Parathyroid adenoma (tissue), 2 donors: ENCODE measurements around the gene MRPL14.

Experiments used
- H2AFZ ChIP-seq: fragments of 300-600 bp; sonication (generic); one replicate; pipeline ENCODE4 v1.7.0; 2017; ENCODE audit warnings: antibody characterized with exemption, mild to moderate bottlenecking
- H3K27ac ChIP-seq: fragments of 300-600 bp; sonication (generic); one replicate; pipeline ENCODE4 v1.7.0; 2017
- H3K27me3 ChIP-seq: fragments of 300-600 bp; sonication (generic); one replicate; pipeline ENCODE4 v1.7.0; 2017; ENCODE audit warnings: low read length; ENCODE audit not compliant: control insufficient read depth, insufficient read depth
- H3K36me3 ChIP-seq: fragments of 300-600 bp; sonication (generic); one replicate; pipeline ENCODE4 v1.7.0; 2017; ENCODE audit warnings: low read length; ENCODE audit not compliant: control insufficient read depth, insufficient read depth
- H3K4me1 ChIP-seq: fragments of 300-600 bp; sonication (generic); one replicate; pipeline ENCODE4 v1.7.0; 2017; ENCODE audit warnings: control low read depth
- H3K4me2 ChIP-seq: fragments of 300-600 bp; sonication (generic); one replicate; pipeline ENCODE4 v1.7.0; 2017; ENCODE audit warnings: low read length
- H3K4me3 ChIP-seq: fragments of 300-600 bp; sonication (generic); one replicate; pipeline ENCODE4 v1.7.0; 2017; ENCODE audit warnings: low read depth, low read length
- H3K79me2 ChIP-seq: fragments of 300-600 bp; sonication (generic); one replicate; pipeline ENCODE4 v1.7.0; 2017; ENCODE audit warnings: control low read depth
- H3K9ac ChIP-seq: fragments of 300-600 bp; sonication (generic); one replicate; pipeline ENCODE4 v1.7.0; 2017; ENCODE audit warnings: mild to moderate bottlenecking
- H3K9me3 ChIP-seq: fragments of 300-600 bp; sonication (generic); one replicate; pipeline ENCODE4 v1.7.0; 2017; ENCODE audit warnings: low read length; ENCODE audit not compliant: control insufficient read depth
- TF ChIP-seq, protein P1 (sequence below): fragments of 300-600 bp; sonication (generic); IDR thresholded peaks from one replicate; pipeline ENCODE4 v1.7.0; 2017; ENCODE audit warnings: antibody characterized with exemption, mild to moderate bottlenecking
- donor health status: primary hyperparathyroidism.

Gene MRPL14

DNA sequence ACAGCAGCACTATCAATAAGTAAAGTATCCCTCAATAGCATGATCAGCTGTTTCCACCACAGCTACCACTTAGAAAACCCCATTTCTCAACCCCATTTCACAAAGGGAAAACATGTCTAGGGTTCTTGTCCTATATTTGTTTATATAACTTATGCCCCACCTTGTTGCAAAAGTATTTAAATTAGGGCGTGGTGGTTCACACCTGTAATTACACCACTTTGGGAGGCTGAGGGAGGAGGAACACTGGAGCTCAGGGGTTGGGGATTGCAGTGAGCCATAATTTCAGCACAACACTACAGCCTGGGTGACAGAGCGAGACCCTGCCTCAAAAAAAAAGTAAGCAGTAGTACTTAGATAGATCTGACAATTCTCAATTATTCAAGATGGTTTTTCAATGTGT, 3.7 kb downstream of the MRPL14 start:
- H3K4me3 ChIP-seq: no peak overlapping the region
- peaks cover 33% of the 10 kb centered on the region for H3K79me2 ChIP-seq
- no peak overlapping the region for H2AFZ ChIP-seq
- H3K36me3 ChIP-seq: no peaks in the 10 kb centered on the region
- H3K4me2 ChIP-seq: no peak overlapping the region
- no peaks in the 10 kb centered on the region for H3K27me3 ChIP-seq
- TF ChIP-seq, protein P1, sequence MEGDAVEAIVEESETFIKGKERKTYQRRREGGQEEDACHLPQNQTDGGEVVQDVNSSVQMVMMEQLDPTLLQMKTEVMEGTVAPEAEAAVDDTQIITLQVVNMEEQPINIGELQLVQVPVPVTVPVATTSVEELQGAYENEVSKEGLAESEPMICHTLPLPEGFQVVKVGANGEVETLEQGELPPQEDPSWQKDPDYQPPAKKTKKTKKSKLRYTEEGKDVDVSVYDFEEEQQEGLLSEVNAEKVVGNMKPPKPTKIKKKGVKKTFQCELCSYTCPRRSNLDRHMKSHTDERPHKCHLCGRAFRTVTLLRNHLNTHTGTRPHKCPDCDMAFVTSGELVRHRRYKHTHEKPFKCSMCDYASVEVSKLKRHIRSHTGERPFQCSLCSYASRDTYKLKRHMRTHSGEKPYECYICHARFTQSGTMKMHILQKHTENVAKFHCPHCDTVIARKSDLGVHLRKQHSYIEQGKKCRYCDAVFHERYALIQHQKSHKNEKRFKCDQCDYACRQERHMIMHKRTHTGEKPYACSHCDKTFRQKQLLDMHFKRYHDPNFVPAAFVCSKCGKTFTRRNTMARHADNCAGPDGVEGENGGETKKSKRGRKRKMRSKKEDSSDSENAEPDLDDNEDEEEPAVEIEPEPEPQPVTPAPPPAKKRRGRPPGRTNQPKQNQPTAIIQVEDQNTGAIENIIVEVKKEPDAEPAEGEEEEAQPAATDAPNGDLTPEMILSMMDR: no peak
- no peak overlapping the region for H3K9ac ChIP-seq
- peaks cover 3% of the 10 kb centered on the region for H3K4me1 ChIP-seq
- H3K9me3 ChIP-seq: no peaks in the 10 kb centered on the region
- no peak overlapping the region for H3K27ac ChIP-seq

DNA sequence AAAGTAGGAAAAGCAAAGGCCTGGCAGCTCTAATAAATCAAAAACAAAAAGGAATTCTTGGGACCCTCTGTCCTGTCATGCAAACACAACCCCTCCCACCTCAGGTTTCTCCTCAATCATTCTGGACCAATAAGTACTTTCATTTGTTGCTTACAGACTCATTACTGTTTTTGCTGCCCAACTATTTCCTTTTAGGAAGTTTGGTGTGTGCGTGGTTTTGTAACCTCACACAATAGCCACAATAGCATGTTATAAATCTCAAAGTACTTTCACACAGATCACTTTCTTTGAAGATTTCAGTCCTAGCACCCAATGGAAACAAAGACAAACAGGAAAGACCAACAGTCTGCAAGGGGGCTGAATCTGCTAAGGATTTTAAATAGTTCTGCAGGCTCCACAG, 4.5 kb downstream of the MRPL14 start:
- no peaks in the 10 kb centered on the region for H3K4me1 ChIP-seq

DNA sequence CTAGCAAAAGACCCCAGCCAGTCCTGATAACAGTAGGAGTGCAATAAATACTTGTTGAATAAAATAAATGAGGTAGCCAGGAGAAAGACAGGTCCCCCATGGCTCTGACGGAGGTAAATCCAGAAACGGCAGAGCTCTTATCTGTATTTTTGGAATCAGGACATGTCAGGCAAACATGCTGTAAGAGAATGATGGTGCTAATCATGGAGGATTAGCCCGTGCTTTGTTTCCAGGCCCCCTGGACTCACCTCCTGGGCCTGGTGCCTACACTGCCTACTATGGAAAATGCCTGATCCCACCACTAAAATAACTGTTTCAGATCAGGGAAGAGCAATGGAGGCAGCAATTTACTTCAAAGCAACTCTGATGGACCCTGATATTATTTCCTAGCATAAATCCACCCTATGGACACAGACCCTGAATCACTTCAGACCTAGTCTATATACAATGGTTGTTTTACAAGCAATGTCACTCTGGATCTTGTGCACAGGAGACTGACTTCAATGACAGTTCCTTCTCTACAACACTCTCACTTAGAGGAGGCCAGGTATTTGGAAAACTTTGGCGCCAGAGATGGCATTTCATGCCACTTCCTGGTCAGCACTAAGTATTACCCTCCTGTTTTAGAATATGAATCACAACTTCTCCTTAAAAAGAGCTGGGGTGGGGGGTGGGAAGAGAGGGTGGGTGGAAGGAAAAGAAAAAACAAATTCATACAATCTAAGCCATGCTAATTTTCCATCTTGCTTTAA, 6.4 kb downstream of the MRPL14 start:
- Histone ChIP-seq H3K4me2 (no peak overlapping the region), H3K9ac (no peak overlapping the region), H3K79me2 (peaks cover 33% of the 10 kb centered on the region), H3K4me3 (no peak overlapping the region), H3K9me3 (no peaks in the 10 kb centered on the region), H3K27me3 (no peaks in the 10 kb centered on the region), H3K36me3 (no peaks in the 10 kb centered on the region), H3K4me1 (no peaks in the 10 kb centered on the region), H3K27ac (no peak overlapping the region), H2AFZ (no peak overlapping the region)
- TF ChIP-seq, protein P1: no peak

More for the DNA sequence above, 4.5 kb downstream of the MRPL14 start:
- Histone ChIP-seq H3K27me3 (no peaks in the 10 kb centered on the region), H3K9ac (no peak overlapping the region), H3K9me3 (no peaks in the 10 kb centered on the region), H3K79me2 (peaks cover 38% of the 10 kb centered on the region), H3K36me3 (no peaks in the 10 kb centered on the region), H2AFZ (no peak overlapping the region), H3K4me3 (no peak overlapping the region), H3K4me2 (no peak overlapping the region), H3K27ac (no peak overlapping the region)
- TF ChIP-seq, protein P1: no peak

DNA sequence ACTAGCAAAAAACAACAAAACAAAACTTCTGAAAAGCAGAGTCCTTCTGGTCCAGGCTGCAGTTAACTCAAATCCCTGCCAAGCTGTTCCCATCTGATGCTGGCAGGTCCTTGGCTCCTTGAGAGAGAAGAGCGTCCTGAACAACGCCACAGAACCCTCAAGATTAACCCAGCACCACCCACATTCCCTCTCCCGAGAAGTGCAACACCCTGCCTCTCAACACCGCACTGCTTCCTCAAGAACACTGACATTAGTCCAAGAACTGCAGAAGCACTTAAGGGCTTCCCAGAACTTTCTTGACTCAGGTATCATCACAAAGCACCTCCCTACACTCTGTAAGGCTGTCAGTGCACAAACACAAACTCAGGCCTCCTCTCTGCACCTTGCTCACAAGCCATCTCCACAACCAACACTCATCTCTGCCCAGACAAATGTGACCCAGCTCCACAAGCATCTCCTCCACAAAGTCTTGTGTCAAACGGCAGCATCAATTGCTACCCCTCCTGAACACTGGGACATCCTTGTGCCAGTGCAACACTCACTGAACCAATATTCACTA, 7.5 kb downstream of the MRPL14 start:
- H3K4me1 ChIP-seq: no peaks in the 10 kb centered on the region
- no peak overlapping the region for H2AFZ ChIP-seq
- H3K9ac ChIP-seq: no peak overlapping the region
- peaks cover 27% of the 10 kb centered on the region for H3K79me2 ChIP-seq
- no peak overlapping the region for H3K4me2 ChIP-seq
- TF ChIP-seq, protein P1: no peak
- no peaks in the 10 kb centered on the region for H3K36me3 ChIP-seq
- H3K27me3 ChIP-seq: no peaks in the 10 kb centered on the region
- H3K9me3 ChIP-seq: no peaks in the 10 kb centered on the region
- H3K27ac ChIP-seq: no peak overlapping the region
- H3K4me3 ChIP-seq: no peak overlapping the region
